GM21447 (cell line): ENCODE data around the gene CENPX.

ENCODE experiments used
- ATAC-seq: cut with Tn5 transposase; IDR thresholded peaks from one replicate; pipeline ENCODE4 v1.9.1; 2021; ENCODE audit not compliant: unreplicated experiment

Gene CENPX

DNA sequence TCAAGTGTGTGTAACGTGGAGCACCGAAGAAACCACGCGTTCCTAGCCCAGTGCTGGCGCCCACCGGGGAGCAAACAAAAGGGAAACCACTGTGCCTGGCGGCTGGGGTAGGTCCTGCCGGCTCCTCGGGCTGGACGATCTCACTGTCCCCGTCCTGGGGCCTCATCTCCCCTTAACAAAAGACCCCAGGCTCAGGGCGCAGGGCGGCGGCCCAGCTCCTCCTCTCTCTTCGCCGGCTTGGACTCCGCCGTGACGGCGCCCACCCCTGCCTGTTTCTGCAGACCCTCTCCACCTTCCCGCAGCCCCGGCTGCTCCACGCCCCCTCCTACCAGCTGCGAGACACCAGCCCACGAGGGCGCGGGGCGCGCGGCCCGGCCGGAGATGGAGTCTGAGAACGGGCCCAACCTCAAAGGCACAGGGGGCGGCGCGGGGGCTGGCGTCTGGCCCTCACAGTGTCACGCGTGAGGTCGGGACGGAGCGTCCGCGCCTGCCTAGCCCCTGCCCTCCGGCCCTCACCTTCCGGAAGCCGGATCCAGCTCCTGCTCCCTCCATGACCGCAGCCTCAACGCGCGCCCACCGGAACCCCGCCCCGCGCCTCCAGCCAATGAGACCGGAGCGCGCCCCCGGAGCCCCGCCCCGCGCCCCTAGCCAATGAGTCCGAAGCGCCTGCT lies at the start of gene CENPX:
Gene CENPX, minus strand, starts transcription at position 569 of the 671 bp plus-strand sequence. Its CDS starts 17 bp downstream, at position 552.
- no peak for ATAC-seq

DNA sequence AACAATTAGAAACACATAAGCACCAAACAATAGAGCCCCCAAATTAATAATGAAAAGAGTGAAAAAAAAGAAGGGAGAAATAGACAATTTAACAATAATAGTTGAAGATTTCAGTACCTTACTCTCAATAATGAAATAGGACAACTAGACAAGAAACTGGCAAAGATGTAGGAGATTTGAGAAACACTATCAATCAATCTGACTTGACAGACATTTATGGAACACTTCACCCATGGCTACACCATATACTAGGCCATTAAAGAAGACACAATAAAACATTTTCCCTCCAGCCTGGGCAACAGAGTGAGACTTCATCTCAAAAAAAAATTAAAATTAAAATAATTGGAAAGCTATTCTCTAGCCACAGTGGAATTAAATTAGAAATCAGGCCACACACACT lies 47.9 kb upstream of the CENPX start:
- no peak for ATAC-seq

GRCh38 chr17:82065638-82066303 lies 43.1 kb upstream of the CENPX start, which contains the start of gene DUS1L:
Gene DUS1L, minus strand, starts transcription at chr17:82065804. Its CDS starts 745 bp downstream, at chr17:82065059.
- no peak for ATAC-seq

DNA sequence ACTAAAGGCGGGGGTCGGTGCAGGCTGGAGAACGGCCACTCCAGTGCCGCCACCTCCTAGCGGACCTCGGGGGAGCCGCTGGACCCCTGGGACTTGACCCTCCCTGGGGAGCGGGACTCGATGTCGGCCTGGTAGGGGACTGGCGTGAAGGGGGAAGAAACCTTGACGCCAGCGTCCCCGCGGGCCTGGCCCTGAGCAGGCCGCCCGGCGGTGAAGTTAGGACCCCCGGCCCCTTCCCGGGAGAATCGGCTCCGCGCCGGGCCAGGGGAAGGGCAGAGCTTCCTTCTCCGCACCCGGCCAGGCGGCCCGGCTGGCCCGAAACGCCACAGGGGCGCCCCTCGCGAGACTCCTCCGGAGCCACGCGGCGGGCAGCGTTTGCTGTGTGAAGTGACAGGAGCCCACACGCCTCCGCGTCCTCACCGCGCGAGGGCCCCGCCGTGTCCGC lies 42.5 kb upstream of the CENPX start:
- no peak for ATAC-seq

- ATAC-seq, result no peak
Measured at GRCh38 chr17:82064433-82065192, 41.9 kb upstream of the CENPX start.

- ATAC-seq, result no peak
Measured at GRCh38 chr17:82063424-82064415, 41.0 kb upstream of the CENPX start.

GRCh38 chr17:82062984-82063368 lies 40.3 kb upstream of the CENPX start:
- no peak for ATAC-seq

- ATAC-seq, result no peak
Measured at GRCh38 chr17:82062076-82062983, 39.7 kb upstream of the CENPX start.

- no peak for ATAC-seq
Measured at GRCh38 chr17:82061047-82061925, 38.6 kb upstream of the CENPX start.

DNA sequence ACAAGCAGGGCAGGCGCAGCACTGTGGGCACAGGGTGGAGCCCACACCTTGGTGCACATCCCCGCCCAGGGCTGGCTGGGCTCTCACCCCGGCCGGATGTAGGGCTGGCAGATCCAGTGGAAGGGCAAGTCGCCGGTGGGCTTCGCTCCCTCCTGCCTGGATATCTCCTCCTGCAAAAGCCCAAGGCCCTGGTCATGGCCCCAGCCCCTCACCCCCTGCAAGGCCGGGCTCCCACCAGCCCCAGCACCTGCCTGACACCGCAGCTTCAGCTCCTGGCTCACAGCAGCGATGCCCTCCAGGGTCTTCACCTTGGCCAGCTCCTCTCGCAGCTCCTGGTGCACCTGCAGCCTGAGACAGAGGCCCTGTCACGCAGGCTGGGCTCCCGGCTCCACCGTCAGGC lies 37.9 kb upstream of the CENPX start:
- ATAC-seq, result no peak

DNA sequence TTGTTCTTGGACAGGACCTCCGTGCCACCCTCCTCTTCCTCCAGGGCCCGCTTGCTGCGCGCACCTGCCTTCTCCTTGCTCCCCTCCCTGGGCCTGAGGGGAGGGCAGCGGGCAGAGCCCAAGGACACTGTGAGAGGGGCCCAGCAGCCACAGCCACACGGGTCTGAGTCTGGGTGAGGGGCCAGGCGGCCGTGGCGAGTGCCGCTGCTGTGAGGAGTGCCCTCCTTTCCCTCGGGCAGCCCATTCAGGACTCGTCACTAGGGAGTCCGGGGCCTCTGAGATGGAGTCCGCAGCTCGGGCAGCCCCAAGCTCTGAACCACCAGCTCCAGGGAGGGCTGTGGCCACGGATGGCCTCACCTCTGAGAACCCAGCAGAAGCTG lies 37.3 kb upstream of the CENPX start:
- ATAC-seq, result no peak

DNA sequence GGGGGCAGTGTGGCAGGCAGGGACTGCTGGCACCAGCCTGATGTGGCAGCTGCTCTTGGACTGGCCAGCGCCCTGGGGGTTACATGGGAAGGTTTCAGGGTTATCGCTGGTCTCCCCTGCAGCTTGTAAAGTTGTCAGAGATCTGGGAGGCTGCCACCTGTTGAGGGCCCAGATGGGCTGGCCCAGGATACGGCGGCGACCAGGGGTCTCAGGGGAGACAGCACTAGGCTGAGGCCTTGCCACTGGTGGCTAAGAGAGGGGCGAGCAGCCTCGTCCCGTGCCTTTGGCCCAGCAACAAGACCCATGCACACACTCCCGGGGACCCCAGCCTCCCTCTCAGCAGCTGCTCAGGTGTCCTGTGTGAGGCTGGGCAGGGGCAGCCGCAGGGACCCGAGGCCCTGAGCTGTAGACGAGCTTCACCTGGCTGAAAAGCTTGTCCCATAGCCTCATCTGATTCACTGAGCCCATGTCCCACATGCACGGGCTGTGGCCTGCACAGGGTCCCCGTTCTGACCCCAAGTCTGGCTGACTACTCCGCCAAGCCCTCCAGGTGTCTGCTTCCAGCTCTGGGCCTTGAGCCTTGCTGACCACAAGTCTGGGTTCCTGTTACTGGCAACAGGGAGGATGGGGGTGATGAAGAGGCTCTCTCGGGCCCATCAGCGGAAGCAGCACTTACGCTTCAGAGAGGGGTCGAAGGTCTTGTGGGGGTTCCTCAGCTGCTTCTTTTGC lies 36.8 kb upstream of the CENPX start:
- no peak for ATAC-seq

DNA sequence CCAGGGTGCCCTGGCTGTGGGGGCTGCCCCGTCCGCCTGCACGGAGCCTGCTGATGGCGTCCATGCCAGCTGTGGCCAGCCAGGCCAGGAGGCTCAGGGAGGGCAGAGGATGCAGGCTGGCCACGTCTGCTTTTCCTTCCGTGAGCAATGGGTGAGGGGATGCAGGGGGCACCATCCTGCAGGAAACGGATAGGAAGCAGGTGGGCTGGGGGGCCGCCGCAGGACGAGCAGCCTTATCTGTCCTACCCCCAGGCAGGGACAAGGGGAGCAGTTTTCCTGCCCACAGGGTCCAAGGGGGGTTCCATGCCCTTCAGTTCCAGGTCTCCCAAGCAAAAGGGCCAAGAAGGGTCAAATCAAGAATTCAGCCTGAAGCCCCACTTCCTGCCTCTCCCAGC lies 36.2 kb upstream of the CENPX start:
- no peak for ATAC-seq

- ATAC-seq, result no peak
Measured at GRCh38 chr17:82058230-82058854, 35.7 kb upstream of the CENPX start.

- no peak for ATAC-seq
Measured at GRCh38 chr17:82056729-82057621, 34.3 kb upstream of the CENPX start.

DNA sequence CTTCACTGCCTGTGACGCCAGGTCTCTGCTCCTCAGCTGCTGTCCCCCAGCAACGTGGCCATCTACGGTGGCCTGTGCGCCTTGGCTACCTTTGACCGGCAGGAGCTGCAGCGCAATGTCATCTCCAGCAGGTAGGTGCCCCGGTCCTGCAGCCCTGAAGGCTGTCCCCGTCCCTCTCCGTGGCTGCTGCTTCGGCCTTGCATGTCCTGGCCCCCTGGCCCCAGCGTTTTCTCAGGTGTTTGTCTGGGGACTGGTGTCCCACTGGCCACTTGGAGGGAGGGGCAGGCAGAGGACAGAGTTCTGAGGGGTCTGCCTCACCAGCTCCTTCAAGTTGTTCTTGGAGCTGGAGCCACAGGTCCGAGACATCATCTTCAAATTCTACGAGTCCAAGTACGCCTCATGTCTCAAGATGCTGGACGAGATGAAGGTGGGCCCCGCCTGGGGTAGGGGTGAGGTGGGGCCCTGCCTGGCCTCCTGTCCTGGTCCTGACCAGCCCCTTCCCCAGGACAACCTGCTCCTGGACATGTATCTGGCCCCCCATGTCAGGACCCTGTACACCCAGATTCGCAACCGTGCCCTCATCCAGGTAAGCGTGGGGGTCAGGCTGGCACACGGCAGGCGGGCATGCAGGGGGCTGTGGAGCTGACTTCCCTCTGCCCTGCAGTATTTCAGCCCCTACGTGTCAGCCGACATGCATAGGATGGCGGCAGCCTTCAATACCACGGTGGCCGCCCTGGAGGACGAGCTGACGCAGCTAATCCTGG lies 33.5 kb upstream of the CENPX start:
- no peak for ATAC-seq
